Measurements from ENCODE around the gene ZFP36. TPM values are rescaled to one million over a fixed set of nuclear protein-coding genes. Genes with fewer than 3 reads are reported as not detected.

Gene ZFP36
- 100 to 1,000 TPM; 195 to 525 (median 238) TPM for total RNA-seq

DNA sequence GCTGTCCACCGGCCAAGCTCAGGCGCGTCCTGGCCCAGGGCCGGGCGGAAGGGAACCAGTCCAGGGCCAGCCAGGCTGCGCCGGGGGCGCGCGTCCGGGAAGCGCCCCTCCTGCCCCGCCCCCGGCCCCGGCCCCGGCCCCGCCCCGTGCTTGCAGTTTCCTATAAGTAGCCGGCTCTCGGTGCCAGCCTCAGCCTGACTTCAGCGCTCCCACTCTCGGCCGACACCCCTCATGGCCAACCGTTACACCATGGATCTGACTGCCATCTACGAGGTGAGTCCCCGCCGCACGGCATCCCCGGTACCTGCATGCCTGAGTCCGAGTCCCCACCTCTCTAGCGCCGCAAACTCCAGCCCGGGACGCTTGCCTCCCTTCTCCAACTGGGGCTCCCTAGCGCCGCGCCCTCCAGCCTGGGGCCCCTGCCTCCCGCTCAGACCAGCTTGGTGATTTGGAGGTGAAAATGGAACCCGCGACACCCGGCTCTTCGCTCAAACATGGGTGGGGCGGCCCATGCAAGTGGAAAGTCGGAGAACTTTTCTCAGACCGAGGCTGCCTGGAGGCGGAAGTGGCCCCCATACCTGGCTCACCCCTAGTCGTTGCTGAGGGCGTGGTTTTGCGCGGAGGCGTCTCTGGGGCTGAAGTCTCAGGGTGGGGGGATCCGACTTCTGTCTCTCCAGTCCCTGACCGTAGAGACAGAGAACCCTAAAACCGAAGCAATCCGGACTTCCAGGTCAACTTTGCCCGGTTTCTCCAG lies at the start of gene ZFP36:
TSS of gene ZFP36 (plus strand) at position 192 of the 754 bp plus-strand sequence. CDS start at position 250, 58 bp downstream.
- TF ChIP-seq POLR2A (IDR thresholded peaks at IDR 0.05), result peak; percentile 96 to 100 (median 99)
- TF ChIP-seq, protein P1, sequence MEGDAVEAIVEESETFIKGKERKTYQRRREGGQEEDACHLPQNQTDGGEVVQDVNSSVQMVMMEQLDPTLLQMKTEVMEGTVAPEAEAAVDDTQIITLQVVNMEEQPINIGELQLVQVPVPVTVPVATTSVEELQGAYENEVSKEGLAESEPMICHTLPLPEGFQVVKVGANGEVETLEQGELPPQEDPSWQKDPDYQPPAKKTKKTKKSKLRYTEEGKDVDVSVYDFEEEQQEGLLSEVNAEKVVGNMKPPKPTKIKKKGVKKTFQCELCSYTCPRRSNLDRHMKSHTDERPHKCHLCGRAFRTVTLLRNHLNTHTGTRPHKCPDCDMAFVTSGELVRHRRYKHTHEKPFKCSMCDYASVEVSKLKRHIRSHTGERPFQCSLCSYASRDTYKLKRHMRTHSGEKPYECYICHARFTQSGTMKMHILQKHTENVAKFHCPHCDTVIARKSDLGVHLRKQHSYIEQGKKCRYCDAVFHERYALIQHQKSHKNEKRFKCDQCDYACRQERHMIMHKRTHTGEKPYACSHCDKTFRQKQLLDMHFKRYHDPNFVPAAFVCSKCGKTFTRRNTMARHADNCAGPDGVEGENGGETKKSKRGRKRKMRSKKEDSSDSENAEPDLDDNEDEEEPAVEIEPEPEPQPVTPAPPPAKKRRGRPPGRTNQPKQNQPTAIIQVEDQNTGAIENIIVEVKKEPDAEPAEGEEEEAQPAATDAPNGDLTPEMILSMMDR (IDR thresholded peaks at IDR 0.05), result peak in 1 of 6 experiments; percentile 4
- peak; percentile 100 for TF ChIP-seq POLR2AphosphoS5 (IDR thresholded peaks at IDR 0.05)
- peak in 2 of 4 donors; percentile 54 to 92 for TF ChIP-seq EP300 (IDR thresholded peaks at IDR 0.05)
- no peaks in the 10 kb centered on the region for H3K9me3 ChIP-seq
- DNase-seq (peak; percentile 93 to 98), ATAC-seq (ENCODE audit: low FRiP score in 2 of 2) (peak; percentile 46 to 62)
- peaks cover 38 to 61% (median 49%) of the 10 kb centered on the region in 4 donors for H3K4me1 ChIP-seq
- H3K27ac ChIP-seq, result peak within 1 kb of the TSS; percentile 99 to 100 (median 100)
- no peaks in the 10 kb centered on the region for H3K27me3 ChIP-seq
- peak within 1 kb of the TSS; percentile 72 to 92 (median 80) for H3K4me3 ChIP-seq
- WGBS, 2 donors, result 2% methylated on average over 39 of the region's 56 CpGs; no CpG with 5 or more reads in 1 of the 2 donors
- H3K36me3 ChIP-seq, result peaks cover 11 to 23% (median 15%) of the 10 kb centered on the region in 4 donors

GRCh38 chr19:39359026-39359425 lies 47.6 kb upstream of the ZFP36 start:
- no peaks in the 10 kb centered on the region for H3K9me3 ChIP-seq
- no peak for ATAC-seq (ENCODE audit: low FRiP score in 2 of 2)
- H3K4me1 ChIP-seq, result peaks cover 0 to 6% (median 2%) of the 10 kb centered on the region in 4 donors
- no peak for DNase-seq
- TF ChIP-seq EP300 (IDR thresholded peaks at IDR 0.05) (no peak), POLR2AphosphoS5 (IDR thresholded peaks at IDR 0.05) (no peak), POLR2A (IDR thresholded peaks at IDR 0.05) (no peak)
- TF ChIP-seq, protein P1 (IDR thresholded peaks at IDR 0.05), result no peak
- H3K27ac ChIP-seq, result no peak overlapping the region
- H3K36me3 ChIP-seq, result peaks cover 45 to 100% (median 86%) of the 10 kb centered on the region in 4 donors
- no peaks in the 10 kb centered on the region for H3K27me3 ChIP-seq
- WGBS, 2 donors, result 98 to 100% methylated on average over 3 of the region's 3 CpGs
- H3K4me3 ChIP-seq, result no peak overlapping the region

- Histone ChIP-seq H3K4me1 (peaks cover 0 to 6% (median 2%) of the 10 kb centered on the region in 4 donors), H3K9me3 (no peaks in the 10 kb centered on the region), H3K36me3 (peaks cover 34 to 97% (median 76%) of the 10 kb centered on the region in 4 donors), H3K4me3 (no peak overlapping the region), H3K27me3 (no peaks in the 10 kb centered on the region), H3K27ac (no peak overlapping the region)
- 83 to 92% methylated on average over 1 of the region's 1 CpG for WGBS, 2 donors
- DNase-seq, result no peak
- ATAC-seq (ENCODE audit: low FRiP score in 2 of 2), result no peak
- TF ChIP-seq EP300 (IDR thresholded peaks at IDR 0.05) (no peak), POLR2A (IDR thresholded peaks at IDR 0.05) (no peak), POLR2AphosphoS5 (IDR thresholded peaks at IDR 0.05) (no peak)
- TF ChIP-seq, protein P1 (IDR thresholded peaks at IDR 0.05), result no peak
These were observed 46.0 kb upstream of the ZFP36 start for GRCh38 chr19:39360599-39360998.

GRCh38 chr19:39362682-39363657 lies 43.7 kb upstream of the ZFP36 start:
- H3K27ac ChIP-seq, result peak overlapping the region; percentile 0 to 53 (median 38)
- ATAC-seq (ENCODE audit: low FRiP score in 2 of 2), result peak; percentile 44 to 68
- peaks cover 0 to 6% (median 2%) of the 10 kb centered on the region in 4 donors for H3K4me1 ChIP-seq
- 73 to 78% methylated on average over 6 of the region's 6 CpGs for WGBS, 2 donors
- no peak for DNase-seq
- peaks cover 22 to 91% (median 61%) of the 10 kb centered on the region in 4 donors for H3K36me3 ChIP-seq
- H3K27me3 ChIP-seq, result no peaks in the 10 kb centered on the region
- TF ChIP-seq, protein P1 (IDR thresholded peaks at IDR 0.05), result no peak
- TF ChIP-seq POLR2AphosphoS5 (IDR thresholded peaks at IDR 0.05) (no peak), EP300 (IDR thresholded peaks at IDR 0.05) (no peak), POLR2A (IDR thresholded peaks at IDR 0.05) (no peak)
- H3K9me3 ChIP-seq, result no peaks in the 10 kb centered on the region
- H3K4me3 ChIP-seq, result no peak overlapping the region

Data from upper lobe of left lung (tissue), 6 donors.